Measurements from ENCODE around the gene RAB11FIP5. TPM values are rescaled to one million over a fixed set of nuclear protein-coding genes. Genes with fewer than 3 reads are reported as not detected.

RAB11FIP5 gene
- total and polyA plus RNA-seq, 2 donors from 2014 or later = 49.6 to 57.1 TPM

GRCh38 chr2:73111073-73112025, 1.4 kb downstream of the RAB11FIP5 start:
- peak; percentile 11 for TF ChIP-seq CTCF (IDR thresholded peaks at IDR 0.05; ENCODE audit: borderline replicate concordance, extremely low read depth, insufficient read depth)
- intact Hi-C loops (cut with DNase I) = no loop called here
- no peak for FAIRE-seq

GRCh38 chr2:73110168-73111072, 2.3 kb downstream of the RAB11FIP5 start:
- Histone ChIP-seq H3K9me3 (ENCODE audit: control insufficient read depth in 2 of 3, insufficient read depth in 1 of 3, low read length in 3 of 3) (no peaks in the 10 kb centered on the region), H3K9ac (ENCODE audit: low read length in 3 of 3) (peak overlapping the region in 2 of 3 donors; percentile 49 to 98), H3K4me1 (ENCODE audit: control insufficient read depth in 2 of 3, insufficient read depth in 2 of 3, low read depth in 1 of 3, low read length in 3 of 3) (peaks cover 0 to 44% (median 36%) of the 10 kb centered on the region in 3 donors), H3K27me3 (ENCODE audit: control insufficient read depth, insufficient read depth, low read length) (no peaks in the 10 kb centered on the region), H3K4me3 (ENCODE audit: low read length in 3 of 3) (peak overlapping the region; percentile 56 to 91 (median 64)), H3K27ac (ENCODE audit: low read depth in 2 of 2, low read length in 2 of 2) (peak overlapping the region; percentile 90 to 92), H3K36me3 (ENCODE audit: control insufficient read depth in 2 of 3, insufficient read depth in 3 of 3, low read length in 3 of 3) (peaks cover 0 to 6% (median 4%) of the 10 kb centered on the region in 3 donors)
- intact Hi-C loops (cut with DNase I) = no loop called here
- DNase-seq (no peak), FAIRE-seq (no peak)
- TF ChIP-seq CTCF (IDR thresholded peaks at IDR 0.05; ENCODE audit: borderline replicate concordance, extremely low read depth, insufficient read depth) = no peak

More at GRCh38 chr2:73111073-73112025, 1.4 kb downstream of the RAB11FIP5 start:
- H3K4me1 ChIP-seq (ENCODE audit: control insufficient read depth in 2 of 3, insufficient read depth in 2 of 3, low read depth in 1 of 3, low read length in 3 of 3) = peaks cover 0 to 40% (median 32%) of the 10 kb centered on the region in 3 donors
- H3K27ac ChIP-seq (ENCODE audit: low read depth in 2 of 2, low read length in 2 of 2) = peak overlapping the region; percentile 90 to 92
- H3K36me3 ChIP-seq (ENCODE audit: control insufficient read depth in 2 of 3, insufficient read depth in 3 of 3, low read length in 3 of 3) = no peaks in the 10 kb centered on the region
- DNase-seq = peak; percentile 44 to 83 (median 56)
- no peaks in the 10 kb centered on the region for H3K27me3 ChIP-seq (ENCODE audit: control insufficient read depth, insufficient read depth, low read length)
- peak overlapping the region; percentile 56 to 91 (median 64) for H3K4me3 ChIP-seq (ENCODE audit: low read length in 3 of 3)
- no peaks in the 10 kb centered on the region for H3K9me3 ChIP-seq (ENCODE audit: control insufficient read depth in 2 of 3, insufficient read depth in 1 of 3, low read length in 3 of 3)
- peak overlapping the region; percentile 29 to 98 (median 74) for H3K9ac ChIP-seq (ENCODE audit: low read length in 3 of 3)

GRCh38 chr2:73109431-73110167, 3.1 kb downstream of the RAB11FIP5 start:
- peak overlapping the region in 2 of 3 donors; percentile 5 to 98 for H3K9ac ChIP-seq (ENCODE audit: low read length in 3 of 3)
- peaks cover 0 to 6% (median 4%) of the 10 kb centered on the region in 3 donors for H3K36me3 ChIP-seq (ENCODE audit: control insufficient read depth in 2 of 3, insufficient read depth in 3 of 3, low read length in 3 of 3)
- TF ChIP-seq CTCF (IDR thresholded peaks at IDR 0.05; ENCODE audit: borderline replicate concordance, extremely low read depth, insufficient read depth) = no peak
- intact Hi-C loops (cut with DNase I) = no loop called here
- no peaks in the 10 kb centered on the region for H3K27me3 ChIP-seq (ENCODE audit: control insufficient read depth, insufficient read depth, low read length)
- peaks cover 0 to 44% (median 36%) of the 10 kb centered on the region in 3 donors for H3K4me1 ChIP-seq (ENCODE audit: control insufficient read depth in 2 of 3, insufficient read depth in 2 of 3, low read depth in 1 of 3, low read length in 3 of 3)
- DNase-seq (no peak), FAIRE-seq (no peak)
- peak overlapping the region in 2 of 3 donors; percentile 64 to 91 for H3K4me3 ChIP-seq (ENCODE audit: low read length in 3 of 3)
- peak overlapping the region in 1 of 2 donors; percentile 32 for H3K27ac ChIP-seq (ENCODE audit: low read depth in 2 of 2, low read length in 2 of 2)
- no peaks in the 10 kb centered on the region for H3K9me3 ChIP-seq (ENCODE audit: control insufficient read depth in 2 of 3, insufficient read depth in 1 of 3, low read length in 3 of 3)

Measured in kidney (tissue), 14 donors.